Cardiac muscle cell (in vitro differentiated cells and primary cell): ENCODE measurements around the gene FITM1. TPM values are rescaled to one million over a fixed set of nuclear protein-coding genes. Genes with fewer than 3 reads are reported as not detected.

Experiments
- DNase-seq, 2 donors: peaks; one replicate each; pipeline versions ENCODE4 v3.0.0 to v3.0.0-alpha.2; 2010 to 2017; ENCODE audit warnings: low read depth in 1 of 2, low spot score in 1 of 2
- H3K27ac ChIP-seq: fragments of 200-600 bp; sonication (generic); 2 replicates; pipeline ENCODE4 v1.5.1; 2016
- H3K27me3 ChIP-seq: fragments of 200-600 bp; sonication (generic); 2 replicates; pipeline ENCODE4 v1.6.0; 2016; ENCODE audit warnings: control low read depth
- H3K36me3 ChIP-seq: fragments of 200-600 bp; sonication (generic); 2 replicates; pipeline ENCODE4 v1.5.1; 2016; ENCODE audit warnings: control low read depth
- H3K4me1 ChIP-seq: fragments of 200-600 bp; sonication (generic); 2 replicates; pipeline ENCODE4 v1.8.1; 2017; ENCODE audit warnings: low read depth, mild to moderate bottlenecking, mixed run types
- H3K4me3 ChIP-seq: fragments of 200-600 bp; sonication (generic); 2 replicates; pipeline ENCODE4 v1.5.1; 2016; ENCODE audit warnings: mild to moderate bottlenecking
- H3K9me3 ChIP-seq: fragments of 200-600 bp; sonication (generic); 2 replicates; pipeline ENCODE4 v1.5.1; 2017; ENCODE audit warnings: low read depth, mild to moderate bottlenecking, control low read depth
- CTCF ChIP-seq: IDR thresholded peaks from 2 replicates; pipeline ENCODE4 v1.5.1; 2012; ENCODE audit warnings: low read depth, mild to moderate bottlenecking, low read length
- polyA plus RNA-seq: library from polyadenylated mRNA; unstranded; fragments of >200 nt; fragmentation: Nextera tagmentation; extraction: Ambion mirVana; gene quantifications from 2 replicates; pipeline ENCODE4 v1.2.1, GENCODE V29; 2016
- total RNA-seq: library from RNA; depleted of rRNA; stranded (reverse); fragments of >200 nt; gene quantifications from 2 replicates; pipeline ENCODE4 v1.2.3, GENCODE V29; 2016

Gene FITM1
- total and polyA plus RNA-seq, 2 experiments from 2014 or later, result 124 to 209 TPM

- no peak for DNase-seq
- TF ChIP-seq CTCF, result no peak
- H3K9me3 ChIP-seq, result no peaks in the 10 kb centered on the region
- peaks cover 37% of the 10 kb centered on the region for H3K36me3 ChIP-seq
- no peaks in the 10 kb centered on the region for H3K27me3 ChIP-seq
- H3K27ac ChIP-seq, result no peak overlapping the region
- peaks cover 8% of the 10 kb centered on the region for H3K4me1 ChIP-seq
- H3K4me3 ChIP-seq, result no peak overlapping the region
Measured at GRCh38 chr14:24150567-24150966, 20.1 kb downstream of the FITM1 start.

GRCh38 chr14:24150993-24151392 lies 20.5 kb downstream of the FITM1 start:
- peaks cover 41% of the 10 kb centered on the region for H3K36me3 ChIP-seq
- no peak for DNase-seq
- no peak for TF ChIP-seq CTCF
- H3K27me3 ChIP-seq, result no peaks in the 10 kb centered on the region
- no peak overlapping the region for H3K4me3 ChIP-seq
- H3K4me1 ChIP-seq, result peaks cover 4% of the 10 kb centered on the region
- no peak overlapping the region for H3K27ac ChIP-seq
- no peaks in the 10 kb centered on the region for H3K9me3 ChIP-seq

GRCh38 chr14:24151404-24152080 lies 21.1 kb downstream of the FITM1 start:
- Histone ChIP-seq H3K4me3 (no peak overlapping the region), H3K36me3 (peaks cover 45% of the 10 kb centered on the region), H3K27ac (no peak overlapping the region), H3K4me1 (peaks cover 4% of the 10 kb centered on the region), H3K9me3 (no peaks in the 10 kb centered on the region), H3K27me3 (no peaks in the 10 kb centered on the region)
- no peak for DNase-seq
- TF ChIP-seq CTCF, result no peak

- no peaks in the 10 kb centered on the region for H3K27me3 ChIP-seq
- no peaks in the 10 kb centered on the region for H3K4me1 ChIP-seq
- H3K4me3 ChIP-seq, result no peak overlapping the region
- H3K9me3 ChIP-seq, result no peaks in the 10 kb centered on the region
- peaks cover 61% of the 10 kb centered on the region for H3K36me3 ChIP-seq
- no peak for TF ChIP-seq CTCF
- no peak for DNase-seq
- no peak overlapping the region for H3K27ac ChIP-seq
Measured at GRCh38 chr14:24155100-24155499, 24.6 kb downstream of the FITM1 start.

GRCh38 chr14:24156840-24157239 lies 26.4 kb downstream of the FITM1 start:
- H3K27ac ChIP-seq, result no peak overlapping the region
- no peak overlapping the region for H3K4me3 ChIP-seq
- no peak for TF ChIP-seq CTCF
- H3K9me3 ChIP-seq, result no peaks in the 10 kb centered on the region
- H3K27me3 ChIP-seq, result no peaks in the 10 kb centered on the region
- peaks cover 46% of the 10 kb centered on the region for H3K36me3 ChIP-seq
- DNase-seq, result no peak
- peaks cover 11% of the 10 kb centered on the region for H3K4me1 ChIP-seq
